T-helper 9 cell (primary cell): Measurements from ENCODE around the gene KCNK3.

Experiments
- DNase-seq: peaks from one replicate; pipeline ENCODE4 v3.0.0-alpha.2; 2020

Gene KCNK3

GRCh38 chr2:26666671-26667070 lies 25.9 kb upstream of the KCNK3 start:
- no peak for DNase-seq

- no peak for DNase-seq
Measured at GRCh38 chr2:26668041-26668440, 24.5 kb upstream of the KCNK3 start.

GRCh38 chr2:26668856-26669750 lies 23.4 kb upstream of the KCNK3 start:
- DNase-seq, result no peak

GRCh38 chr2:26670171-26670570 lies 22.4 kb upstream of the KCNK3 start:
- DNase-seq, result no peak

GRCh38 chr2:26670931-26671460 lies 21.5 kb upstream of the KCNK3 start:
- DNase-seq, result no peak

- no peak for DNase-seq
Measured at GRCh38 chr2:26671691-26672090, 20.8 kb upstream of the KCNK3 start.

- no peak for DNase-seq
Measured at GRCh38 chr2:26672112-26672817, 20.3 kb upstream of the KCNK3 start.

- no peak for DNase-seq
Measured at GRCh38 chr2:26672818-26673393, 19.6 kb upstream of the KCNK3 start.

GRCh38 chr2:26674002-26674751 lies 18.3 kb upstream of the KCNK3 start:
- no peak for DNase-seq

GRCh38 chr2:26674771-26675170 lies 17.8 kb upstream of the KCNK3 start:
- no peak for DNase-seq

- DNase-seq, result no peak
Measured at GRCh38 chr2:26675651-26676255, 16.8 kb upstream of the KCNK3 start.

GRCh38 chr2:26678035-26678434 lies 14.5 kb upstream of the KCNK3 start:
- DNase-seq, result no peak

GRCh38 chr2:26679867-26680266 lies 12.7 kb upstream of the KCNK3 start:
- DNase-seq, result no peak

- no peak for DNase-seq
Measured at GRCh38 chr2:26681656-26682055, 10.9 kb upstream of the KCNK3 start.

- no peak for DNase-seq
Measured at GRCh38 chr2:26682155-26682554, 10.4 kb upstream of the KCNK3 start.

GRCh38 chr2:26683583-26683982 lies 8.9 kb upstream of the KCNK3 start:
- DNase-seq, result no peak

- no peak for DNase-seq
Measured at GRCh38 chr2:26685341-26685740, 7.2 kb upstream of the KCNK3 start.

- DNase-seq, result no peak
Measured at GRCh38 chr2:26685989-26686839, 6.3 kb upstream of the KCNK3 start.

GRCh38 chr2:26687328-26687727 lies 5.2 kb upstream of the KCNK3 start:
- DNase-seq, result no peak

GRCh38 chr2:26687801-26688200 lies 4.7 kb upstream of the KCNK3 start:
- no peak for DNase-seq

GRCh38 chr2:26691161-26691560 lies 1.4 kb upstream of the KCNK3 start:
- DNase-seq, result no peak
